Caco-2 (cell line): Measurements from ENCODE around the gene PIM1. TPM values are rescaled to one million over a fixed set of nuclear protein-coding genes. Genes with fewer than 3 reads are reported as not detected.

Experiments
- BruUV-seq: library from RNA; stranded (reverse); fragments of 400-500 nt; replicated peaks from 2 replicates; lab custom pipeline; 2021; lab: Mats Ljungman, UMichigan
- CTCF ChIA-PET: fragments of 300-600 bp; sonication (Branson Sonifier 250); formaldehyde crosslinking; loops from one replicate; lab custom pipeline; 2022; ENCODE audit warnings: antibody characterized with exemption; lab: Charles Lee
- POLR2A ChIA-PET: fragments of 300-600 bp; sonication (Branson Sonifier 250); formaldehyde crosslinking; loops from one replicate; lab custom pipeline; 2022; ENCODE audit warnings: antibody characterized with exemption; lab: Charles Lee
- DNase-seq, 2 experiments: peaks; one replicate each; pipeline versions ENCODE4 v3.0.0 to v3.0.0-alpha.2; 2020 to 2022
- H3K27me3 ChIP-seq: replicated peaks from 2 replicates; pipeline ENCODE4 v1.6.0; 2011; ENCODE audit warnings: low read length; ENCODE audit not compliant: control insufficient read depth, insufficient read depth
- H3K36me3 ChIP-seq: 2 replicates; pipeline ENCODE4 v1.5.1; 2011; ENCODE audit warnings: low read length; ENCODE audit not compliant: control insufficient read depth, insufficient read depth
- H3K4me1 ChIP-seq: fragments of 250-450 bp; sonication (Bioruptor Pico); 2 replicates; pipeline ENCODE4 v1.5.1; 2020; ENCODE audit warnings: mild to moderate bottlenecking
- H3K4me3 ChIP-seq: 2 replicates; pipeline ENCODE4 v1.5.1; 2011; ENCODE audit warnings: low read depth, mild to moderate bottlenecking, control low read depth, low read length
- H3K9me3 ChIP-seq: fragments of 250-450 bp; sonication (Bioruptor Pico); 2 replicates; pipeline ENCODE4 v1.5.1; 2020; ENCODE audit warnings: mild to moderate bottlenecking, moderate library complexity
- H3K27ac Mint-ChIP-seq: one replicate; pipeline ENCODE4 v1.8.0; 2022; ENCODE audit warnings: mixed read lengths; ENCODE audit not compliant: unreplicated experiment
- H3K27me3 Mint-ChIP-seq: one replicate; pipeline ENCODE4 v1.8.0; 2022; ENCODE audit warnings: mixed read lengths; ENCODE audit not compliant: insufficient read depth, unreplicated experiment
- H3K36me3 Mint-ChIP-seq: one replicate; pipeline ENCODE4 v1.8.0; 2022; ENCODE audit warnings: mild to moderate bottlenecking, mixed read lengths; ENCODE audit not compliant: insufficient read depth, unreplicated experiment
- H3K4me1 Mint-ChIP-seq: one replicate; pipeline ENCODE4 v1.8.0; 2022; ENCODE audit warnings: low read depth, mixed read lengths; ENCODE audit not compliant: unreplicated experiment
- H3K4me3 Mint-ChIP-seq: one replicate; pipeline ENCODE4 v1.8.0; 2022; ENCODE audit warnings: mild to moderate bottlenecking, moderate library complexity, mixed read lengths; ENCODE audit not compliant: unreplicated experiment
- H3K9me3 Mint-ChIP-seq: one replicate; pipeline ENCODE4 v1.8.0; 2022; ENCODE audit warnings: mixed read lengths; ENCODE audit not compliant: unreplicated experiment
- CTCF ChIP-seq, 2 experiments: fragments of 200-600 bp in 1 of 2; IDR thresholded peaks; 1 replicate in 1 of 2; 2 replicates in 1 of 2; pipeline versions ENCODE4 v1.5.1 to v1.8.0; 2011 to 2022; ENCODE audit warnings: antibody characterized with exemption in 1 of 2, control low read depth in 1 of 2, inconsistent platforms in 1 of 2, low read depth in 1 of 2, low read length in 1 of 2, mild to moderate bottlenecking in 1 of 2, moderate library complexity in 1 of 2; ENCODE audit not compliant: insufficient read depth in 1 of 2, severe bottlenecking in 1 of 2, unreplicated experiment in 1 of 2
- intact Hi-C: fragments of 100-400 bp; cut with micrococcal nuclease; formaldehyde crosslinking; loops from one replicate; pipeline ENCODE4 v1.10.0; 2022; ENCODE audit not compliant: unreplicated experiment
- total RNA-seq: library from RNA; stranded (reverse); gene quantifications from 2 replicates; pipeline ENCODE4 v1.2.3, GENCODE V29; 2022

PIM1 gene
- total RNA-seq, 1 experiment from 2014 or later: 48.3 TPM

- TF ChIP-seq CTCF (IDR thresholded peaks at IDR 0.05; ENCODE audit: insufficient read depth in 1 of 2, low read depth in 1 of 2, low read length in 1 of 2, severe bottlenecking in 1 of 2, unreplicated experiment in 1 of 2): no peak
- Mint-ChIP-seq H3K4me3 (no peak overlapping the region), H3K4me1 (peaks cover 48% of the 10 kb centered on the region), H3K9me3 (no peaks in the 10 kb centered on the region), H3K27me3 (no peaks in the 10 kb centered on the region), H3K27ac (peak overlapping the region; percentile 63), H3K36me3 (peaks cover 23% of the 10 kb centered on the region)
- H3K4me3 ChIP-seq: no peak overlapping the region
- intact Hi-C loops: no loop called here
- ChIA-PET CTCF (no interaction called here), POLR2A (no interaction called here)
- H3K9me3 ChIP-seq: no peaks in the 10 kb centered on the region
- BruUV-seq: no TSS peak
- no peaks in the 10 kb centered on the region for H3K36me3 ChIP-seq
- no peaks in the 10 kb centered on the region for H3K27me3 ChIP-seq
- H3K4me1 ChIP-seq: peaks cover 73% of the 10 kb centered on the region
- DNase-seq: no peak
Measured at GRCh38 chr6:37140145-37140544, 29.8 kb upstream of the PIM1 start.

DNA sequence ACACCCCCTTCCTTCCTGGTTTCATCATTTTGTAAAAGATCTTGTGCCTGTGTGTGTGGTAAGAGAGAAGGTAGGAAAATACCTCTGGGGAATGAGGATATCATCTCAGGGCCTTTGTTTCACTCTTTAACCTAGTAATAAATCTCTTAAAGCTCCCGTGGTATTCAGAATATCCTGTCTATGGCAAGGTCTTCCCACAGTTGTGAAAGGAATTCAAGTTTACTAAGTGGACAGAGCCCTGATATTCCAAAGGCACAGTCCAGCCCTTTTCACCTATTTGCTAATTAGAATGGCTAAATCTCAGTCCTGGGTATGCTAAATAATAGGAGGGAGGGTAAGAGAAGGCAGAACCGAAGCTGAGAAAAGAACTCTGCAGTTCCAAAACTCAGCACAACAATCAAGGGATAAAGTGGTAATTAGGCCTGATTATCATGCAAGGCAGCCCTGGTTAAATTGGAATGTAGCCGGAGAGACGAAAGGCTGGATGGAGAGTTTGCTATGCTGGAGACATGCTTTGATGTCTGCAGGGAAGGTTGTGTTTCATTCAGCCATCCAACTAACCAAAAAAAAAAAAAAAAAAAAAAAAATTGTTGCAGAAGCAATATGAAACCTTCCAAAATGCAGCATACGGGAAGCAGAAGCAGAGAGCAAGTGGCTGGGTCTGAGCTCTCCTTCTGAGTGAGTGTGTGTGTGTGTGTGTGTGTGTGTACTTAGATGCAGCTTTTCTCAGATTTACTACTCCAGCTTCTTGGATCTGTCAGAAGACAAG, 28.5 kb upstream of the PIM1 start:
- Mint-ChIP-seq H3K27me3 (no peaks in the 10 kb centered on the region), H3K36me3 (peaks cover 18% of the 10 kb centered on the region), H3K27ac (peak overlapping the region; percentile 63), H3K4me3 (peak overlapping the region; percentile 50), H3K4me1 (peaks cover 48% of the 10 kb centered on the region), H3K9me3 (no peaks in the 10 kb centered on the region)
- no peak for TF ChIP-seq CTCF (IDR thresholded peaks at IDR 0.05; ENCODE audit: insufficient read depth in 1 of 2, low read depth in 1 of 2, low read length in 1 of 2, severe bottlenecking in 1 of 2, unreplicated experiment in 1 of 2)
- POLR2A ChIA-PET: interaction anchor here (0.6 to 1.2 kb wide), 4 partner anchors 13 to 28 kb away, joined by 3 to 7 read pairs (median 5); partner anchors contain the start of gene PIM1
- BruUV-seq: no TSS peak
- DNase-seq: peak in 1 of 2 experiments; percentile 37
- Histone ChIP-seq H3K9me3 (no peaks in the 10 kb centered on the region), H3K4me1 (peaks cover 78% of the 10 kb centered on the region), H3K4me3 (no peak overlapping the region), H3K27me3 (no peaks in the 10 kb centered on the region), H3K36me3 (no peaks in the 10 kb centered on the region)
- intact Hi-C loops: no loop called here
- CTCF ChIA-PET: interaction anchor here (0.5 to 1.2 kb wide), 5 partner anchors 13 to 74 kb away, joined by 3 to 4 read pairs (median 4); no protein-coding TSS in a partner anchor

GRCh38 chr6:37142050-37142614, 27.8 kb upstream of the PIM1 start:
- Mint-ChIP-seq H3K9me3 (no peaks in the 10 kb centered on the region), H3K27ac (peak overlapping the region; percentile 63), H3K27me3 (no peaks in the 10 kb centered on the region), H3K4me3 (peak overlapping the region; percentile 50), H3K36me3 (peaks cover 15% of the 10 kb centered on the region), H3K4me1 (peaks cover 48% of the 10 kb centered on the region)
- no TSS peak for BruUV-seq
- ChIA-PET POLR2A (interaction anchor here (1.0 to 1.2 kb wide), 3 partner anchors 14 to 16 kb away, joined by 3 to 7 read pairs (median 6); no protein-coding TSS in a partner anchor), CTCF (interaction anchor here (1.1 to 1.2 kb wide), 2 partner anchors 14 to 32 kb away, joined by 3 to 4 read pairs; no protein-coding TSS in a partner anchor)
- H3K4me3 ChIP-seq: no peak overlapping the region
- H3K36me3 ChIP-seq: no peaks in the 10 kb centered on the region
- TF ChIP-seq CTCF (IDR thresholded peaks at IDR 0.05; ENCODE audit: insufficient read depth in 1 of 2, low read depth in 1 of 2, low read length in 1 of 2, severe bottlenecking in 1 of 2, unreplicated experiment in 1 of 2): no peak
- peaks cover 85% of the 10 kb centered on the region for H3K4me1 ChIP-seq
- H3K27me3 ChIP-seq: no peaks in the 10 kb centered on the region
- intact Hi-C loops: no loop called here
- DNase-seq: no peak
- no peaks in the 10 kb centered on the region for H3K9me3 ChIP-seq
